Measurements from ENCODE around the gene ZNF773. TPM values are rescaled to one million over a fixed set of nuclear protein-coding genes. Genes with fewer than 3 reads are reported as not detected.
"Not testable (repeated sequence)": the region's sequence is repeated elsewhere in the genome, so short reads cannot be mapped to it uniquely, and the experiment has no call there.

Gene ZNF773
- total RNA-seq, 5 donors from 2014 or later (not counting 1 experiment from before 2014, with no cell fraction given) = 10.3 to 25.6 (median 18.7) TPM

GRCh38 chr19:57506163-57506562 is 6.4 kb downstream of the ZNF773 start:
- 42% methylated on average over 4 of the region's 4 CpGs for WGBS (ENCODE audit: insufficient coverage)
- Histone ChIP-seq H3K4me1 (ENCODE audit: control insufficient read depth in 1 of 2, extremely low read depth in 1 of 2, insufficient read depth in 2 of 2, low read length in 2 of 2) (peaks cover 0 to 4% of the 10 kb centered on the region in 2 experiments), H3K27me3 (replicated peaks in 1 of 2; ENCODE audit: control insufficient read depth in 2 of 2, extremely low read depth in 1 of 2, insufficient read depth in 2 of 2, low read length in 1 of 2) (no peaks in the 10 kb centered on the region), H3K27ac (ENCODE audit: low read length) (no peak overlapping the region), H3K9me3 (peaks cover 4% of the 10 kb centered on the region), H3K4me3 (ENCODE audit: control insufficient read depth in 1 of 2, extremely low read depth in 1 of 2, low read length in 1 of 2) (no peak overlapping the region), H3K36me3 (ENCODE audit: control insufficient read depth in 2 of 2, extremely low read depth in 1 of 2, insufficient read depth in 1 of 2, low read length in 1 of 2) (peaks cover 15 to 45% of the 10 kb centered on the region in 2 donors)
- ChIA-PET CTCF (no interaction called here), POLR2A (no interaction called here)
- H3K36me3 Mint-ChIP-seq = peaks cover 86% of the 10 kb centered on the region
- no peak overlapping the region for H3K4me3 Mint-ChIP-seq
- ATAC-seq (replicated peaks in 1 of 4) = no peak
- no peak overlapping the region for H3K27ac Mint-ChIP-seq
- DNase-seq = no peak
- H3K9me3 Mint-ChIP-seq = peaks cover 16 to 56% (median 52%) of the 10 kb centered on the region in 3 donors
- no peaks in the 10 kb centered on the region for H3K27me3 Mint-ChIP-seq
- peaks cover 10 to 15% (median 12%) of the 10 kb centered on the region in 3 donors for H3K4me1 Mint-ChIP-seq

- CTCF ChIA-PET = no interaction called here
- Histone ChIP-seq H3K9me3 (peaks cover 10% of the 10 kb centered on the region), H3K4me1 (ENCODE audit: control insufficient read depth in 1 of 2, extremely low read depth in 1 of 2, insufficient read depth in 2 of 2, low read length in 2 of 2) (no peaks in the 10 kb centered on the region), H3K27me3 (replicated peaks in 1 of 2; ENCODE audit: control insufficient read depth in 2 of 2, extremely low read depth in 1 of 2, insufficient read depth in 2 of 2, low read length in 1 of 2) (no peaks in the 10 kb centered on the region), H3K27ac (ENCODE audit: low read length) (no peak overlapping the region), H3K36me3 (ENCODE audit: control insufficient read depth in 2 of 2, extremely low read depth in 1 of 2, insufficient read depth in 1 of 2, low read length in 1 of 2) (peaks cover 6 to 28% of the 10 kb centered on the region in 2 donors), H3K4me3 (ENCODE audit: control insufficient read depth in 1 of 2, extremely low read depth in 1 of 2, low read length in 1 of 2) (no peak overlapping the region)
- Mint-ChIP-seq H3K4me3 (no peak overlapping the region), H3K36me3 (peaks cover 79% of the 10 kb centered on the region), H3K27me3 (no peaks in the 10 kb centered on the region), H3K27ac (no peak overlapping the region), H3K4me1 (no peaks in the 10 kb centered on the region), H3K9me3 (peaks cover 21 to 65% (median 62%) of the 10 kb centered on the region in 3 donors)
- POLR2A ChIA-PET = interaction anchor here in 1 of 2 donors (0.7 kb wide), 1 partner anchor 100 kb away, joined by 7 read pairs; no protein-coding TSS in a partner anchor
- ATAC-seq (replicated peaks in 1 of 4) (no peak), DNase-seq (no peak)
Measured at GRCh38 chr19:57511484-57511883, 11.7 kb downstream of the ZNF773 start.

- H3K36me3 ChIP-seq (ENCODE audit: control insufficient read depth in 2 of 2, extremely low read depth in 1 of 2, insufficient read depth in 1 of 2, low read length in 1 of 2) = peaks cover 0 to 22% of the 10 kb centered on the region in 2 donors
- POLR2A ChIA-PET = no interaction called here
Measured at GRCh38 chr19:57512845-57513244, 13.1 kb downstream of the ZNF773 start.

GRCh38 chr19:57515255-57515654 is 15.5 kb downstream of the ZNF773 start:
- POLR2A ChIA-PET = no interaction called here

More at GRCh38 chr19:57512845-57513244, 13.1 kb downstream of the ZNF773 start:
- H3K4me3 Mint-ChIP-seq = no peak overlapping the region
- H3K36me3 Mint-ChIP-seq = peaks cover 79% of the 10 kb centered on the region
- Histone ChIP-seq H3K27me3 (replicated peaks in 1 of 2; ENCODE audit: control insufficient read depth in 2 of 2, extremely low read depth in 1 of 2, insufficient read depth in 2 of 2, low read length in 1 of 2) (no peaks in the 10 kb centered on the region), H3K9me3 (peaks cover 12% of the 10 kb centered on the region), H3K4me1 (ENCODE audit: control insufficient read depth in 1 of 2, extremely low read depth in 1 of 2, insufficient read depth in 2 of 2, low read length in 2 of 2) (no peaks in the 10 kb centered on the region), H3K27ac (ENCODE audit: low read length) (no peak overlapping the region), H3K4me3 (ENCODE audit: control insufficient read depth in 1 of 2, extremely low read depth in 1 of 2, low read length in 1 of 2) (peak overlapping the region in 1 of 2 donors; percentile 23)
- DNase-seq (peak in 2 of 35 experiments; percentile 2), ATAC-seq (replicated peaks in 1 of 4) (no peak)
- peaks cover 19 to 70% (median 66%) of the 10 kb centered on the region in 3 donors for H3K9me3 Mint-ChIP-seq
- no peak overlapping the region for H3K27ac Mint-ChIP-seq
- 100% methylated on average over 2 of the region's 6 CpGs for WGBS (ENCODE audit: insufficient coverage)
- H3K27me3 Mint-ChIP-seq = no peaks in the 10 kb centered on the region
- CTCF ChIA-PET = interaction anchor here in 1 of 2 donors (1.0 kb wide), 1 partner anchor 356 kb away, joined by 4 read pairs; no protein-coding TSS in a partner anchor
- H3K4me1 Mint-ChIP-seq = no peaks in the 10 kb centered on the region

GRCh38 chr19:57518021-57518420 is 18.3 kb downstream of the ZNF773 start:
- H3K4me1 Mint-ChIP-seq; H3K4me1 ChIP-seq (ENCODE audit: control insufficient read depth in 1 of 2, extremely low read depth in 1 of 2, insufficient read depth in 2 of 2, low read length in 2 of 2); H3K4me3 Mint-ChIP-seq; H3K27me3 ChIP-seq (replicated peaks in 1 of 2; ENCODE audit: control insufficient read depth in 2 of 2, extremely low read depth in 1 of 2, insufficient read depth in 2 of 2, low read length in 1 of 2); H3K27me3 Mint-ChIP-seq; H3K9me3 ChIP-seq; CTCF ChIA-PET; H3K27ac ChIP-seq (ENCODE audit: low read length); H3K27ac Mint-ChIP-seq; H3K4me3 ChIP-seq (ENCODE audit: control insufficient read depth in 1 of 2, extremely low read depth in 1 of 2, low read length in 1 of 2); ATAC-seq (replicated peaks in 1 of 4); DNase-seq: not testable (repeated sequence)
- POLR2A ChIA-PET = interaction anchor here in 1 of 2 donors (0.6 kb wide), 1 partner anchor 816 kb away, joined by 3 read pairs; no protein-coding TSS in a partner anchor
- Mint-ChIP-seq H3K9me3 (peaks cover 26 to 65% (median 58%) of the 10 kb centered on the region in 3 donors), H3K36me3 (peaks cover 61% of the 10 kb centered on the region)
- 100% methylated on average over 1 of the region's 4 CpGs for WGBS (ENCODE audit: insufficient coverage)
- peaks cover 4 to 20% of the 10 kb centered on the region in 2 donors for H3K36me3 ChIP-seq (ENCODE audit: control insufficient read depth in 2 of 2, extremely low read depth in 1 of 2, insufficient read depth in 1 of 2, low read length in 1 of 2)

More at GRCh38 chr19:57515255-57515654, 15.5 kb downstream of the ZNF773 start:
- H3K4me3 ChIP-seq (ENCODE audit: control insufficient read depth in 1 of 2, extremely low read depth in 1 of 2, low read length in 1 of 2) = no peak overlapping the region
- no peaks in the 10 kb centered on the region for H3K27me3 ChIP-seq (replicated peaks in 1 of 2; ENCODE audit: control insufficient read depth in 2 of 2, extremely low read depth in 1 of 2, insufficient read depth in 2 of 2, low read length in 1 of 2)
- peaks cover 4 to 22% of the 10 kb centered on the region in 2 donors for H3K36me3 ChIP-seq (ENCODE audit: control insufficient read depth in 2 of 2, extremely low read depth in 1 of 2, insufficient read depth in 1 of 2, low read length in 1 of 2)
- H3K27ac ChIP-seq (ENCODE audit: low read length) = no peak overlapping the region
- H3K9me3 ChIP-seq = peaks cover 12% of the 10 kb centered on the region
- DNase-seq (no peak), ATAC-seq (replicated peaks in 1 of 4) (no peak)
- WGBS (ENCODE audit: insufficient coverage) = 70% methylated on average over 5 of the region's 5 CpGs
- H3K9me3 Mint-ChIP-seq = peaks cover 21 to 66% (median 58%) of the 10 kb centered on the region in 3 donors
- CTCF ChIA-PET = interaction anchor here in 1 of 2 donors (0.7 kb wide), 1 partner anchor 715 kb away, joined by 3 read pairs; no protein-coding TSS in a partner anchor
- H3K4me3 Mint-ChIP-seq = no peak overlapping the region
- no peak overlapping the region for H3K27ac Mint-ChIP-seq
- H3K36me3 Mint-ChIP-seq = peaks cover 73% of the 10 kb centered on the region
- H3K4me1 Mint-ChIP-seq = no peaks in the 10 kb centered on the region
- no peaks in the 10 kb centered on the region for H3K4me1 ChIP-seq (ENCODE audit: control insufficient read depth in 1 of 2, extremely low read depth in 1 of 2, insufficient read depth in 2 of 2, low read length in 2 of 2)
- no peaks in the 10 kb centered on the region for H3K27me3 Mint-ChIP-seq

- WGBS (ENCODE audit: insufficient coverage) = under 1% methylated on average over 64 of the region's 64 CpGs
- ATAC-seq (replicated peaks in 1 of 4) = peak; percentile 99 to 100 (median 99)
- H3K4me3 Mint-ChIP-seq = peak within 1 kb of the TSS; percentile 97 to 99 (median 98)
Measured at GRCh38 chr19:57527136-57527881, 27.6 kb downstream of the ZNF773 start, which contains the start of gene ZNF549. TSS of gene ZNF549 (plus strand) at chr19:57527356. CDS start at chr19:57527574, 218 bp downstream.

More at GRCh38 chr19:57527136-57527881, 27.6 kb downstream of the ZNF773 start, which contains the start of gene ZNF549:
- Histone ChIP-seq H3K4me1 (ENCODE audit: control insufficient read depth in 1 of 2, extremely low read depth in 1 of 2, insufficient read depth in 2 of 2, low read length in 2 of 2) (peaks cover 8 to 19% of the 10 kb centered on the region in 2 experiments), H3K36me3 (ENCODE audit: control insufficient read depth in 2 of 2, extremely low read depth in 1 of 2, insufficient read depth in 1 of 2, low read length in 1 of 2) (peaks cover 4 to 20% of the 10 kb centered on the region in 2 donors), H3K27me3 (replicated peaks in 1 of 2; ENCODE audit: control insufficient read depth in 2 of 2, extremely low read depth in 1 of 2, insufficient read depth in 2 of 2, low read length in 1 of 2) (peaks cover 0 to 2% of the 10 kb centered on the region in 2 experiments), H3K4me3 (ENCODE audit: control insufficient read depth in 1 of 2, extremely low read depth in 1 of 2, low read length in 1 of 2) (peak within 1 kb of the TSS; percentile 82 to 84), H3K27ac (ENCODE audit: low read length) (peak within 1 kb of the TSS; percentile 80), H3K9me3 (peaks cover 7% of the 10 kb centered on the region)
- Mint-ChIP-seq H3K36me3 (peaks cover 37% of the 10 kb centered on the region), H3K27me3 (no peaks in the 10 kb centered on the region), H3K4me1 (peaks cover 20 to 31% (median 27%) of the 10 kb centered on the region in 3 donors), H3K9me3 (peaks cover 19 to 57% (median 41%) of the 10 kb centered on the region in 3 donors), H3K27ac (peak within 1 kb of the TSS; percentile 89 to 91)
- ChIA-PET POLR2A (no interaction called here), CTCF (no interaction called here)
- peak; percentile 76 to 92 (median 85) for DNase-seq
